Nephron (organoid): Measurements from ENCODE around the gene ZNF853.

Experiments
- H3K27ac Mint-ChIP-seq, 3 experiments: 2 replicates each; pipeline ENCODE4 v1.8.0; 2020; ENCODE audit warnings: mixed read lengths in 3 of 3, mild to moderate bottlenecking in 2 of 3, moderate library complexity in 1 of 3
- H3K27me3 Mint-ChIP-seq: 2 replicates; pipeline ENCODE4 v1.8.0; 2021; ENCODE audit warnings: low read depth, mild to moderate bottlenecking, moderate library complexity, mixed read lengths
- H3K36me3 Mint-ChIP-seq: 2 replicates; pipeline ENCODE4 v1.8.0; 2020; ENCODE audit warnings: low read depth, mixed read lengths
- H3K4me1 Mint-ChIP-seq: 2 replicates; pipeline ENCODE4 v1.8.0; 2020; ENCODE audit warnings: mixed read lengths
- H3K4me3 Mint-ChIP-seq, 3 experiments: 2 replicates each; pipeline ENCODE4 v1.8.0; 2020; ENCODE audit warnings: mild to moderate bottlenecking in 3 of 3, mixed read lengths in 3 of 3, moderate library complexity in 2 of 3
- H3K9me3 Mint-ChIP-seq: 2 replicates; pipeline ENCODE4 v1.8.0; 2020; ENCODE audit warnings: mixed read lengths
- CTCF ChIP-seq, 3 experiments: fragments of 200-600 bp; sonication (generic); IDR thresholded peaks; one replicate each; pipeline ENCODE4 v1.5.0; 2021; ENCODE audit warnings: antibody characterized with exemption in 3 of 3; ENCODE audit not compliant: unreplicated experiment in 3 of 3

Gene ZNF853

DNA sequence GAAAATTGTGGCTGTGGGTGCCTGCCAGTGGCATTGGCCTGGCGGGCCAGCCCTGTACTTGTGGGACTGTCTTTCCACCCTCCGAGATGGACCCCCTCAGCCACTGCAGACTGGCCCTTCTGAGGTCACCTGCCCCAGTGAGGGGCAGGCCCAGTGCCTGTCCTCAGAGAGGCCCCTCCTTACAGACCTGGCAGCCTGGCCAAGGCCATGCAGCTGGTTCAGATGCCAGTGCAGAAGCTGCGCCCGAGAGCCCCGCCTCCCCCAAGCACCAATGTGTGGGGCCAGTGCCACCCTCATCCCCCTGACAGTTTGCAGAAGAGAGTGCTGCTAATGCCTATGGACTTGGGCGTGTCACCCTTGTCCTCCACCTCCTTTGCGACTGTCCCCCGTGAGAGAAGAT is 31.7 kb downstream of the ZNF853 start:
- no peaks in the 10 kb centered on the region for H3K27me3 Mint-ChIP-seq
- peaks cover 12% of the 10 kb centered on the region for H3K9me3 Mint-ChIP-seq
- H3K4me3 Mint-ChIP-seq = no peak overlapping the region
- no peak for TF ChIP-seq CTCF (IDR thresholded peaks at IDR 0.05; ENCODE audit: unreplicated experiment in 3 of 3)
- H3K36me3 Mint-ChIP-seq = peaks cover 54% of the 10 kb centered on the region
- no peak overlapping the region for H3K27ac Mint-ChIP-seq
- H3K4me1 Mint-ChIP-seq = no peaks in the 10 kb centered on the region

DNA sequence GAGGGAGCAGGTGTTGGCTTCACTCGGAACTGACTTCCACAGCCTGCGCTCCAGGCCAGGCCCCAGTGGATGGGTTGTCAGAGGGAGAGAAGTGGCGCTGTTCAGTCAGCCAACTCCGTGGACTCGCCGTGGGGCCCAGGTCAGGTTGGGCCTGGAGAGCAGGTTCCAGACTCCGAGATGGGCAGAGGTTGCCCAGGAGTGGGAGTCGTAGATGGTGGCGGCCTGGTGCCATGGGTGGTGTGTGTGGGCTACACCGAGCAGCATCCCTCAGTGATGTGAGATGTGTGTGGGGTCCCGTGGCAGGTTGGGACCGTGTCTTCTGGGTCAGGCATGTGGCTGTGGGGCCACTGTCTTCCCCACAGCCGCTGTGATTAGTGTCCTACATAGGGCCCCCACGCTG is 32.1 kb downstream of the ZNF853 start:
- Mint-ChIP-seq H3K4me1 (no peaks in the 10 kb centered on the region), H3K27ac (no peak overlapping the region), H3K4me3 (no peak overlapping the region), H3K9me3 (peaks cover 12% of the 10 kb centered on the region), H3K27me3 (no peaks in the 10 kb centered on the region), H3K36me3 (peaks cover 52% of the 10 kb centered on the region)
- no peak for TF ChIP-seq CTCF (IDR thresholded peaks at IDR 0.05; ENCODE audit: unreplicated experiment in 3 of 3)

DNA sequence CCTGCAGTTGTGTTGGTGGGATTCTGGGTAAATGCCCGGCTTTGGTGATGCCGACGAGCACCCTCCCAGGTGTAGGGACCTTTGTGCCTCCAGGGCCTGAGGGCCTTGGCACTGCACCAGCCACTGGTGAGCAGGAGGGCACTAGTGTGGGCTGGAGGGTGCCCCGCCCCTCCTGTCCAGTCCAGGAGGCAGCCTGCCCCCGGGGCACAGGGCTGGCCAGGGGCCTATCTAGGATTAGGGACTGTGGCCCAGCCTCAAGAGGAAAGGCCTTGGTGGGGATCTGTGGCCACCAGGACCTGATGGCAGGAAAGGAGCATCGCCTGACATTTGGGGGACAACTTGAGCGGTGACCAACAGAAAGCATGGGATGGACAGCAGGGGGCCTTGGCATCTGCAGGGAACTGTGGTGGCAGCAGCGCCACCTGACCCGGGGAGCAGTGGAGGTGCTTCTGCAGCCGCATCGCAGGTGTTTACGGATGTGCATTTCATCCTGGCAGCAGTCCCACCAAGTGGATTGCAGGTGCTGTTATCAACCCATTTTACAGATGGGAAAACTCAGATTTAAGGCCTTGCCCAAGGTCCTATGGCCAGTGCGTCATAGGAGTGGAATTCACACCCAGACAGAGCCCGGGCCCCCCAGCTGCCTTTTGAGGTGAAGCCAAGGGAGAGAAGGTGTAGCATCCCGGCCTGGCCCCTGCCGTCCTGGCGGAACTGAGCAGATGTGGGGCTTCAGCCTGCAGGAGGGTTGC is 32.8 kb downstream of the ZNF853 start:
- no peak overlapping the region for H3K27ac Mint-ChIP-seq
- no peaks in the 10 kb centered on the region for H3K4me1 Mint-ChIP-seq
- H3K4me3 Mint-ChIP-seq = no peak overlapping the region
- no peak for TF ChIP-seq CTCF (IDR thresholded peaks at IDR 0.05; ENCODE audit: unreplicated experiment in 3 of 3)
- H3K36me3 Mint-ChIP-seq = peaks cover 50% of the 10 kb centered on the region
- H3K9me3 Mint-ChIP-seq = peaks cover 12% of the 10 kb centered on the region
- no peaks in the 10 kb centered on the region for H3K27me3 Mint-ChIP-seq

GRCh38 chr7:6648815-6649104 is 33.4 kb downstream of the ZNF853 start:
- peaks cover 45% of the 10 kb centered on the region for H3K36me3 Mint-ChIP-seq
- no peaks in the 10 kb centered on the region for H3K27me3 Mint-ChIP-seq
- no peaks in the 10 kb centered on the region for H3K4me1 Mint-ChIP-seq
- H3K27ac Mint-ChIP-seq = no peak overlapping the region
- peaks cover 12% of the 10 kb centered on the region for H3K9me3 Mint-ChIP-seq
- no peak overlapping the region for H3K4me3 Mint-ChIP-seq
- TF ChIP-seq CTCF (IDR thresholded peaks at IDR 0.05; ENCODE audit: unreplicated experiment in 3 of 3) = no peak

DNA sequence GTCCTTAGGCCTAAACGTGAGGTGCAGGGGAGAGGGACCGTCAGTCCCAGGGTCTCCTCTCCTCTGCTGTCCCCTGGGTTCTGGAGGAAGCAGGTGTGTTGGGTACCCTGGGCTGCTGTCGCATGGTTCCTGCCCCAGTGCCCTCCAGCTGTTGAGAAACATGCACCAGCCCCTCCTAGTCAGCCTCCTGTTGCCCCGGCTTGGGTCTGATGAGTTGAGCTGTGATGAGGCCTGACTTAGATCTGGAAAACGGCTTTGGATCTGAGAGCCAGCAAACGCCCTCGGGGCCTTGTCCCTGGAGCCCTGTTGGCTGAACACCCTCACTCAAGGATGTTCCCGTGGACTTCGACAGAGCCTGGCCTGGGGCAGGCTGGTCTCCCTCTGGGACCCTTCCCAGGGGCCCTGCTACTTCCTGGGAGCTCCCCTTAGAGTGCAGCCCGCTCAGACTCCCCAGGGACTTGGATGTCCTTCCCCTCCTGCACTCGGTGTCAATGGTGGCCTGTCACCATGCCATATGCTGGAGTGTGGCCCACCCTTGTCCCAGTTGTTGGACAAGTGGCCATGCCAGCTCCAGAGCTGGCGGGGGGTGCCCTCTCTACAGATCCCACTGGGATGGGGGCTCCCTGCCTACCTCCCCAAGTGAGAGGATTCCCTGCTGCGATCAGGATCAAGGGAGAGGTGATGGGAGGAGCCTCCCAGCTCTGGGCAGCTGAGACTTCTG is 34.0 kb downstream of the ZNF853 start:
- Mint-ChIP-seq H3K4me3 (no peak overlapping the region), H3K36me3 (peaks cover 45% of the 10 kb centered on the region), H3K27me3 (no peaks in the 10 kb centered on the region), H3K27ac (no peak overlapping the region), H3K9me3 (peaks cover 12% of the 10 kb centered on the region), H3K4me1 (no peaks in the 10 kb centered on the region)
- no peak for TF ChIP-seq CTCF (IDR thresholded peaks at IDR 0.05; ENCODE audit: unreplicated experiment in 3 of 3)

- peaks cover 15% of the 10 kb centered on the region for H3K9me3 Mint-ChIP-seq
- no peak overlapping the region for H3K27ac Mint-ChIP-seq
- H3K36me3 Mint-ChIP-seq = peaks cover 50% of the 10 kb centered on the region
- H3K4me1 Mint-ChIP-seq = no peaks in the 10 kb centered on the region
- no peak overlapping the region for H3K4me3 Mint-ChIP-seq
- no peak for TF ChIP-seq CTCF (IDR thresholded peaks at IDR 0.05; ENCODE audit: unreplicated experiment in 3 of 3)
- H3K27me3 Mint-ChIP-seq = no peaks in the 10 kb centered on the region
Observed at GRCh38 chr7:6650086-6650485, 34.7 kb downstream of the ZNF853 start.
